ENCODE data around the gene BAG1.

BAG1 gene

GRCh38 chr9:33242609-33243134 is 21.8 kb downstream of the BAG1 start:
- DNase-seq (ENCODE audit: low read depth in 2 of 2): no peak

GRCh38 chr9:33241298-33241697 is 23.2 kb downstream of the BAG1 start:
- no peak for DNase-seq (ENCODE audit: low read depth in 2 of 2)

- no peak for DNase-seq (ENCODE audit: low read depth in 2 of 2)
Measured at GRCh38 chr9:33239921-33240320, 24.6 kb downstream of the BAG1 start, which contains the start of gene SPINK4. SPINK4 (plus strand) TSS chr9:33240167; CDS start chr9:33240209, 42 bp downstream.

GRCh38 chr9:33236571-33236970 is 27.9 kb downstream of the BAG1 start:
- no peak for DNase-seq (ENCODE audit: low read depth in 2 of 2)

GRCh38 chr9:33234511-33235467 is 29.7 kb downstream of the BAG1 start:
- DNase-seq (ENCODE audit: low read depth in 2 of 2): no peak

- DNase-seq (ENCODE audit: low read depth in 2 of 2): no peak
Measured at GRCh38 chr9:33233626-33234342, 30.7 kb downstream of the BAG1 start.

- no peak for DNase-seq (ENCODE audit: low read depth in 2 of 2)
Measured at GRCh38 chr9:33232815-33233214, 31.7 kb downstream of the BAG1 start.

- no peak for DNase-seq (ENCODE audit: low read depth in 2 of 2)
Measured at GRCh38 chr9:33231623-33231942, 32.9 kb downstream of the BAG1 start.

GRCh38 chr9:33230756-33231622 is 33.5 kb downstream of the BAG1 start:
- DNase-seq (ENCODE audit: low read depth in 2 of 2): no peak

- DNase-seq (ENCODE audit: low read depth in 2 of 2): no peak
Measured at GRCh38 chr9:33229359-33230114, 35.0 kb downstream of the BAG1 start.

GRCh38 chr9:33228606-33229005 is 35.9 kb downstream of the BAG1 start:
- DNase-seq (ENCODE audit: low read depth in 2 of 2): no peak

GRCh38 chr9:33227741-33228140 is 36.8 kb downstream of the BAG1 start:
- no peak for DNase-seq (ENCODE audit: low read depth in 2 of 2)

- no peak for DNase-seq (ENCODE audit: low read depth in 2 of 2)
Measured at GRCh38 chr9:33227008-33227398, 37.5 kb downstream of the BAG1 start.

- peak; percentile 30 to 42 for DNase-seq (ENCODE audit: low read depth in 2 of 2)
Measured at GRCh38 chr9:33225319-33226147, 39.0 kb downstream of the BAG1 start.

- DNase-seq (ENCODE audit: low read depth in 2 of 2): no peak
Measured at GRCh38 chr9:33223696-33224095, 40.8 kb downstream of the BAG1 start.

- no peak for DNase-seq (ENCODE audit: low read depth in 2 of 2)
Measured at GRCh38 chr9:33222031-33222430, 42.5 kb downstream of the BAG1 start.

- no peak for DNase-seq (ENCODE audit: low read depth in 2 of 2)
Measured at GRCh38 chr9:33221568-33221884, 43.0 kb downstream of the BAG1 start.

- DNase-seq (ENCODE audit: low read depth in 2 of 2): no peak
Measured at GRCh38 chr9:33220681-33221567, 43.6 kb downstream of the BAG1 start.

GRCh38 chr9:33211695-33212393 is 52.7 kb downstream of the BAG1 start:
- DNase-seq (ENCODE audit: low read depth in 2 of 2): no peak
